ENCODE data around the gene TMEM169.

TMEM169 gene

DNA sequence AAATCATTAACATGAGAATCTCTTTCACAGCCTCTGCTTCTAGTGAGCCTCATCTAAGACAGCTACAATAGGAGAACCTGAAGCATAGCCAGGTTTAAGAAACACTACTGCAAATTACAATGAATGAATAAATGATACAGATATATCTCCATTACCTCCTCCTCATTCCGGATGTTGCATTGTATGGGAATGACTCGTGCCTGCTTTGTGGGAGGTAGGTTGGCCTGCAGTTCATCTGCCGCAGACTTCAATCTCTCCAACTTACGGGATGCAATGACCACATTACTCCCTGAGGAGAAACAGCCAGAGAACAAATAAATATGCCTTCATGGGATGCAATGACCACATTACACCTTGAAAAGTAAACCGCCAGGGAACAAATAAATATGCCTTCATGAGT lies 15.5 kb upstream of the TMEM169 start:
- no peak for TF ChIP-seq EZH2 (IDR thresholded peaks at IDR 0.05; ENCODE audit: borderline replicate concordance, low read length)
- TF ChIP-seq, protein P1, sequence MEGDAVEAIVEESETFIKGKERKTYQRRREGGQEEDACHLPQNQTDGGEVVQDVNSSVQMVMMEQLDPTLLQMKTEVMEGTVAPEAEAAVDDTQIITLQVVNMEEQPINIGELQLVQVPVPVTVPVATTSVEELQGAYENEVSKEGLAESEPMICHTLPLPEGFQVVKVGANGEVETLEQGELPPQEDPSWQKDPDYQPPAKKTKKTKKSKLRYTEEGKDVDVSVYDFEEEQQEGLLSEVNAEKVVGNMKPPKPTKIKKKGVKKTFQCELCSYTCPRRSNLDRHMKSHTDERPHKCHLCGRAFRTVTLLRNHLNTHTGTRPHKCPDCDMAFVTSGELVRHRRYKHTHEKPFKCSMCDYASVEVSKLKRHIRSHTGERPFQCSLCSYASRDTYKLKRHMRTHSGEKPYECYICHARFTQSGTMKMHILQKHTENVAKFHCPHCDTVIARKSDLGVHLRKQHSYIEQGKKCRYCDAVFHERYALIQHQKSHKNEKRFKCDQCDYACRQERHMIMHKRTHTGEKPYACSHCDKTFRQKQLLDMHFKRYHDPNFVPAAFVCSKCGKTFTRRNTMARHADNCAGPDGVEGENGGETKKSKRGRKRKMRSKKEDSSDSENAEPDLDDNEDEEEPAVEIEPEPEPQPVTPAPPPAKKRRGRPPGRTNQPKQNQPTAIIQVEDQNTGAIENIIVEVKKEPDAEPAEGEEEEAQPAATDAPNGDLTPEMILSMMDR (IDR thresholded peaks at IDR 0.05; ENCODE audit: low read length), result no peak
- H3K9ac ChIP-seq (ENCODE audit: low read length), result no peak overlapping the region
- H2AFZ ChIP-seq (ENCODE audit: low read length), result no peak overlapping the region
- no peaks in the 10 kb centered on the region for H3K9me3 ChIP-seq (ENCODE audit: low read length)
- H3K79me2 ChIP-seq (ENCODE audit: insufficient read depth, low read length), result no peaks in the 10 kb centered on the region
- H3K9me2 ChIP-seq (ENCODE audit: low read depth, low read length), result no peaks in the 10 kb centered on the region
- no peak overlapping the region for H3K27ac ChIP-seq (ENCODE audit: low read depth, low read length, poor library complexity, severe bottlenecking)
- no peaks in the 10 kb centered on the region for H4K20me1 ChIP-seq (ENCODE audit: insufficient read depth, low read length)
- no peaks in the 10 kb centered on the region for H3K36me3 ChIP-seq (ENCODE audit: insufficient read depth, low read length)
- H3K4me3 ChIP-seq (ENCODE audit: low read depth, low read length, poor library complexity, severe bottlenecking), result no peak overlapping the region
- H3K27me3 ChIP-seq (ENCODE audit: insufficient read depth, low read length), result no peaks in the 10 kb centered on the region
- no peaks in the 10 kb centered on the region for H3F3A ChIP-seq (ENCODE audit: insufficient read depth, low read length)
- no peak overlapping the region for H3K4me2 ChIP-seq (ENCODE audit: low read length)
- no peaks in the 10 kb centered on the region for H3K4me1 ChIP-seq (ENCODE audit: insufficient read depth, low read length, severe bottlenecking)

DNA sequence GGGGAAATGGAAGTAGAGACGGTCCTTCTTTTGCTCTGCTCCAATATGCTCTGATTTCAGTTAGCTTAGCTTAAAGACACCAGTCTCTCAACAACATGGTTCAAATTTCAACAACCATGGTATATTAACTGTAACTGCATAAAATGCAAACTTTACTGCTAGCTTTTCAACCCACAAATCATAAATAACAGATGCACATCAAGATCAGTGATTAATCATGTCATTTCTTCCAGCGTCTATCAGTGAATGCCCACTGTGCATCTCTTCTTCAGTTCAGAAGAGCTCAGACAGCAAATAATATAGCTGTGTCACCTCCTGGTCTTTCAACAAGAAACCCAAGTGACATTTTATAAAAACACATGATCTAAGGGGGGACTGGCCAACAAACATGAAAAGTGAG lies 12.7 kb upstream of the TMEM169 start:
- Histone ChIP-seq H3K79me2 (ENCODE audit: insufficient read depth, low read length) (no peaks in the 10 kb centered on the region), H3K27me3 (ENCODE audit: insufficient read depth, low read length) (no peaks in the 10 kb centered on the region; the same call in 1 of the 2 replicates), H3K9ac (ENCODE audit: low read length) (no peak overlapping the region), H3K4me3 (ENCODE audit: low read depth, low read length, poor library complexity, severe bottlenecking) (no peak overlapping the region), H3K27ac (ENCODE audit: low read depth, low read length, poor library complexity, severe bottlenecking) (no peak overlapping the region), H3K9me3 (ENCODE audit: low read length) (no peaks in the 10 kb centered on the region), H3K36me3 (ENCODE audit: insufficient read depth, low read length) (no peaks in the 10 kb centered on the region), H4K20me1 (ENCODE audit: insufficient read depth, low read length) (no peaks in the 10 kb centered on the region), H3K4me2 (ENCODE audit: low read length) (no peak overlapping the region), H2AFZ (ENCODE audit: low read length) (no peak overlapping the region), H3K9me2 (ENCODE audit: low read depth, low read length) (no peaks in the 10 kb centered on the region), H3K4me1 (ENCODE audit: insufficient read depth, low read length, severe bottlenecking) (no peaks in the 10 kb centered on the region), H3F3A (ENCODE audit: insufficient read depth, low read length) (no peaks in the 10 kb centered on the region)
- TF ChIP-seq, protein P1 (IDR thresholded peaks at IDR 0.05; ENCODE audit: low read length), result no peak
- TF ChIP-seq EZH2 (IDR thresholded peaks at IDR 0.05; ENCODE audit: borderline replicate concordance, low read length), result no peak

DNA sequence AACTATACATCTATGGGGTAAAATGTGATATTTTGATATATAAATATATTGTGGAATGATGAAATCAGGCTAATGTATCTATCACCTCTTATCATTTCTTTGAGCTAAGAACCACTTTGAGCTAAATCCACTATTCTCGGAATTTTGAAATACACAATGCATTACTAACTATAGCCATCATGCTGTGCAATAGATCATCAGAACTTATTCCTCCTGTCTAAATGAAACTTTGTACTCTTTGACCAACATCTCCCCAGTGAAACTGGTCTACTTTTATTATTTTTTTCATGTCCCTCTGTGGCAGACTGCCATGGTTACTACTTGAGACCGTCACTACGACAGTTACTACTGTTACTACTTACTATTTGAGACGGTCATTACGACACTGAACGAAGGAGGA lies 11.5 kb upstream of the TMEM169 start:
- no peak overlapping the region for H3K27ac ChIP-seq (ENCODE audit: low read depth, low read length, poor library complexity, severe bottlenecking)
- H3K9me3 ChIP-seq (ENCODE audit: low read length), result no peaks in the 10 kb centered on the region

More for the DNA sequence above, 11.5 kb upstream of the TMEM169 start:
- Histone ChIP-seq H3K4me2 (ENCODE audit: low read length) (no peak overlapping the region), H3F3A (ENCODE audit: insufficient read depth, low read length) (no peaks in the 10 kb centered on the region), H3K79me2 (ENCODE audit: insufficient read depth, low read length) (no peaks in the 10 kb centered on the region), H4K20me1 (ENCODE audit: insufficient read depth, low read length) (no peaks in the 10 kb centered on the region), H3K27me3 (ENCODE audit: insufficient read depth, low read length) (no peaks in the 10 kb centered on the region; the same call in 1 of the 2 replicates), H2AFZ (ENCODE audit: low read length) (no peak overlapping the region), H3K9me2 (ENCODE audit: low read depth, low read length) (no peaks in the 10 kb centered on the region), H3K9ac (ENCODE audit: low read length) (no peak overlapping the region), H3K4me3 (ENCODE audit: low read depth, low read length, poor library complexity, severe bottlenecking) (no peak overlapping the region), H3K4me1 (ENCODE audit: insufficient read depth, low read length, severe bottlenecking) (no peaks in the 10 kb centered on the region), H3K36me3 (ENCODE audit: insufficient read depth, low read length) (no peaks in the 10 kb centered on the region)
- TF ChIP-seq, protein P1 (IDR thresholded peaks at IDR 0.05; ENCODE audit: low read length), result no peak
- TF ChIP-seq EZH2 (IDR thresholded peaks at IDR 0.05; ENCODE audit: borderline replicate concordance, low read length), result no peak
